ENCODE measurements around the gene CAPNS1.
"Not testable (repeated sequence)": the region's sequence is repeated elsewhere in the genome, so short reads cannot be mapped to it uniquely, and the experiment has no call there.

DNA sequence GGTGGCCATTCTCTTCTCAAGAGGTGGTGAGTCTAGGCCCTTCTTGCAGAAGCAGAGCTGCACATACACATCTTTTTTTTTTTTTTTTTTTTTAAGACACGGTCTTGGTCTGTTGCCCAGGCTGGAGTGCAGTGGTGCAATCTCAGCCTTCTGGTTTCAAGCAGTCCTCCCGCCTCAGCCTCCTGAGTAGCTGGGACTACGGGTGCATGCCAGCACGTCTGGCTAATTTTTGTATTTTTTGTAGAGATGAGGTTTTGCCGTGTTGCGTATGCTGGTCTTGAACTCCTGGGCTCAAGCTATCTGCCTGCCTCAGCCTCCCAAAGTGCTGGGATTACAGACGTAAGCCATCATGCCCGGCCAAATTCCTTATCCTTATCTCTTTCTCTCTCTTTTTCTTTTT is 34.0 kb downstream of the CAPNS1 start:
- TF ChIP-seq, protein P1, sequence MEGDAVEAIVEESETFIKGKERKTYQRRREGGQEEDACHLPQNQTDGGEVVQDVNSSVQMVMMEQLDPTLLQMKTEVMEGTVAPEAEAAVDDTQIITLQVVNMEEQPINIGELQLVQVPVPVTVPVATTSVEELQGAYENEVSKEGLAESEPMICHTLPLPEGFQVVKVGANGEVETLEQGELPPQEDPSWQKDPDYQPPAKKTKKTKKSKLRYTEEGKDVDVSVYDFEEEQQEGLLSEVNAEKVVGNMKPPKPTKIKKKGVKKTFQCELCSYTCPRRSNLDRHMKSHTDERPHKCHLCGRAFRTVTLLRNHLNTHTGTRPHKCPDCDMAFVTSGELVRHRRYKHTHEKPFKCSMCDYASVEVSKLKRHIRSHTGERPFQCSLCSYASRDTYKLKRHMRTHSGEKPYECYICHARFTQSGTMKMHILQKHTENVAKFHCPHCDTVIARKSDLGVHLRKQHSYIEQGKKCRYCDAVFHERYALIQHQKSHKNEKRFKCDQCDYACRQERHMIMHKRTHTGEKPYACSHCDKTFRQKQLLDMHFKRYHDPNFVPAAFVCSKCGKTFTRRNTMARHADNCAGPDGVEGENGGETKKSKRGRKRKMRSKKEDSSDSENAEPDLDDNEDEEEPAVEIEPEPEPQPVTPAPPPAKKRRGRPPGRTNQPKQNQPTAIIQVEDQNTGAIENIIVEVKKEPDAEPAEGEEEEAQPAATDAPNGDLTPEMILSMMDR (IDR thresholded peaks at IDR 0.05; ENCODE audit: poor library complexity): not testable (repeated sequence)
- not testable (repeated sequence) for TF ChIP-seq EZH2 (IDR thresholded peaks at IDR 0.05; ENCODE audit: borderline replicate concordance); EZH2phosphoT487 (IDR thresholded peaks at IDR 0.05; ENCODE audit: low read depth, severe bottlenecking, unreplicated experiment)
